ENCODE results near the gene NCBP2. TPM values are rescaled to one million over a fixed set of nuclear protein-coding genes. Genes with fewer than 3 reads are reported as not detected.

The NCBP2 gene
- total and polyA plus RNA-seq, 2 donors from 2014 or later: 46.1 to 59.9 TPM

- Histone ChIP-seq H3K4me1 (ENCODE audit: control insufficient read depth in 2 of 3, insufficient read depth in 2 of 3, low read depth in 1 of 3, low read length in 3 of 3) (no peaks in the 10 kb centered on the region), H3K9ac (ENCODE audit: low read length in 3 of 3) (no peak overlapping the region), H3K9me3 (ENCODE audit: control insufficient read depth in 2 of 3, insufficient read depth in 1 of 3, low read length in 3 of 3) (no peaks in the 10 kb centered on the region), H3K4me3 (ENCODE audit: low read length in 3 of 3) (no peak overlapping the region), H3K27ac (ENCODE audit: low read depth in 2 of 2, low read length in 2 of 2) (no peak overlapping the region), H3K27me3 (ENCODE audit: control insufficient read depth, insufficient read depth, low read length) (no peaks in the 10 kb centered on the region), H3K36me3 (ENCODE audit: control insufficient read depth in 2 of 3, insufficient read depth in 3 of 3, low read length in 3 of 3) (peaks cover 0 to 6% (median 0%) of the 10 kb centered on the region in 3 donors)
- DNase-seq: no peak
- no peak for FAIRE-seq
- intact Hi-C loops (cut with DNase I): no loop called here
- TF ChIP-seq, protein P1, sequence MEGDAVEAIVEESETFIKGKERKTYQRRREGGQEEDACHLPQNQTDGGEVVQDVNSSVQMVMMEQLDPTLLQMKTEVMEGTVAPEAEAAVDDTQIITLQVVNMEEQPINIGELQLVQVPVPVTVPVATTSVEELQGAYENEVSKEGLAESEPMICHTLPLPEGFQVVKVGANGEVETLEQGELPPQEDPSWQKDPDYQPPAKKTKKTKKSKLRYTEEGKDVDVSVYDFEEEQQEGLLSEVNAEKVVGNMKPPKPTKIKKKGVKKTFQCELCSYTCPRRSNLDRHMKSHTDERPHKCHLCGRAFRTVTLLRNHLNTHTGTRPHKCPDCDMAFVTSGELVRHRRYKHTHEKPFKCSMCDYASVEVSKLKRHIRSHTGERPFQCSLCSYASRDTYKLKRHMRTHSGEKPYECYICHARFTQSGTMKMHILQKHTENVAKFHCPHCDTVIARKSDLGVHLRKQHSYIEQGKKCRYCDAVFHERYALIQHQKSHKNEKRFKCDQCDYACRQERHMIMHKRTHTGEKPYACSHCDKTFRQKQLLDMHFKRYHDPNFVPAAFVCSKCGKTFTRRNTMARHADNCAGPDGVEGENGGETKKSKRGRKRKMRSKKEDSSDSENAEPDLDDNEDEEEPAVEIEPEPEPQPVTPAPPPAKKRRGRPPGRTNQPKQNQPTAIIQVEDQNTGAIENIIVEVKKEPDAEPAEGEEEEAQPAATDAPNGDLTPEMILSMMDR (IDR thresholded peaks at IDR 0.05; ENCODE audit: borderline replicate concordance, extremely low read depth, insufficient read depth): no peak
Observed at GRCh38 chr3:196915375-196915774, 27.0 kb downstream of the NCBP2 start.

GRCh38 chr3:196914866-196915265, 27.5 kb downstream of the NCBP2 start:
- no peaks in the 10 kb centered on the region for H3K4me1 ChIP-seq (ENCODE audit: control insufficient read depth in 2 of 3, insufficient read depth in 2 of 3, low read depth in 1 of 3, low read length in 3 of 3)
- TF ChIP-seq, protein P1 (IDR thresholded peaks at IDR 0.05; ENCODE audit: borderline replicate concordance, extremely low read depth, insufficient read depth): no peak
- H3K4me3 ChIP-seq (ENCODE audit: low read length in 3 of 3): no peak overlapping the region
- no peaks in the 10 kb centered on the region for H3K27me3 ChIP-seq (ENCODE audit: control insufficient read depth, insufficient read depth, low read length)
- H3K36me3 ChIP-seq (ENCODE audit: control insufficient read depth in 2 of 3, insufficient read depth in 3 of 3, low read length in 3 of 3): peaks cover 0 to 6% (median 0%) of the 10 kb centered on the region in 3 donors
- no peak for DNase-seq
- no peaks in the 10 kb centered on the region for H3K9me3 ChIP-seq (ENCODE audit: control insufficient read depth in 2 of 3, insufficient read depth in 1 of 3, low read length in 3 of 3)
- H3K27ac ChIP-seq (ENCODE audit: low read depth in 2 of 2, low read length in 2 of 2): no peak overlapping the region
- no peak for FAIRE-seq
- no peak overlapping the region for H3K9ac ChIP-seq (ENCODE audit: low read length in 3 of 3)
- intact Hi-C loops (cut with DNase I): no loop called here

DNA sequence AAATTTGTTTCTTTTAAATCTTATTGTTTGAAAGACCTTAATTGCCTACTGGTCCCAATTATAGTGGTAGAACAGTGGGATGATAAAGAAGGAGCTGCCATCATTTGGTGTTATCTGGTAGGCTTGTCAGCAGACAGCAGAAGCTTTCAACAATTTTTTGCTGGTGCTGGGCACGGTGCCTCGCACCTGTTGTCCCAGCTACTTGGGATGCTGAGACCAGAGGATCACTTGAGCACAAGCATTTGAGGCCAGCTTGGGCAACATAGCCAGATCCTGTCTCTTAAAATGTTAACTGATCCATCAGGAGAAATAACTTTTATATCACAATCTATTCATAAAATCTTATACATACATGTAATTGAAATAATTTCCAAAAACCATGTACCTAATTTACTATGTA, 38.6 kb downstream of the NCBP2 start:
- no peak overlapping the region for H3K27ac ChIP-seq (ENCODE audit: low read depth in 2 of 2, low read length in 2 of 2)
- no peaks in the 10 kb centered on the region for H3K4me1 ChIP-seq (ENCODE audit: control insufficient read depth in 2 of 3, insufficient read depth in 2 of 3, low read depth in 1 of 3, low read length in 3 of 3)
- FAIRE-seq: no peak
- no peaks in the 10 kb centered on the region for H3K27me3 ChIP-seq (ENCODE audit: control insufficient read depth, insufficient read depth, low read length)
- no peak overlapping the region for H3K9ac ChIP-seq (ENCODE audit: low read length in 3 of 3)
- H3K9me3 ChIP-seq (ENCODE audit: control insufficient read depth in 2 of 3, insufficient read depth in 1 of 3, low read length in 3 of 3): no peaks in the 10 kb centered on the region
- TF ChIP-seq, protein P1 (IDR thresholded peaks at IDR 0.05; ENCODE audit: borderline replicate concordance, extremely low read depth, insufficient read depth): no peak
- DNase-seq: no peak
- no peak overlapping the region for H3K4me3 ChIP-seq (ENCODE audit: low read length in 3 of 3)
- intact Hi-C loops (cut with DNase I): no loop called here
- peaks cover 3 to 39% (median 14%) of the 10 kb centered on the region in 3 donors for H3K36me3 ChIP-seq (ENCODE audit: control insufficient read depth in 2 of 3, insufficient read depth in 3 of 3, low read length in 3 of 3)

DNA sequence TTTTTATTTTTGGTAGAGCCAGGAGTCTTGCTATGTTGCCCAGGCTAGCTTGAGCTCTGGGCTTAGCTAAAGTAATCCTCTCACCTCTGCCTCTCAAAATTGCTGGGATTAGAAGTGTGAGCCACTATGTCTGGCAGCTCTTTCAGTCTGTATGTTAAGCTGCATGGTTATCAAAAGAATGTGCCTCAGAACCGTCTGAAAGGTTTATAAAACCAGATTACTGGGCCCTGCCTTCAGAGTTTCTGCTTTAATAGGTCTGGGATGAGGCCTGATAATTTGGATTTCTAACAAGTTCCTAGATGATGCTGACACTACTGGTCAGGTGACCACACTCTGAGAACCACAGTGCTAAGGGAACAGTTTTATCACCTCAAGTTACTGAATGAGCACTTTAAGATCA, 40.0 kb downstream of the NCBP2 start:
- Histone ChIP-seq H3K4me1 (ENCODE audit: control insufficient read depth in 2 of 3, insufficient read depth in 2 of 3, low read depth in 1 of 3, low read length in 3 of 3) (no peaks in the 10 kb centered on the region), H3K27ac (ENCODE audit: low read depth in 2 of 2, low read length in 2 of 2) (no peak overlapping the region), H3K36me3 (ENCODE audit: control insufficient read depth in 2 of 3, insufficient read depth in 3 of 3, low read length in 3 of 3) (peaks cover 3 to 39% (median 14%) of the 10 kb centered on the region in 3 donors), H3K9ac (ENCODE audit: low read length in 3 of 3) (no peak overlapping the region), H3K27me3 (ENCODE audit: control insufficient read depth, insufficient read depth, low read length) (no peaks in the 10 kb centered on the region), H3K9me3 (ENCODE audit: control insufficient read depth in 2 of 3, insufficient read depth in 1 of 3, low read length in 3 of 3) (no peaks in the 10 kb centered on the region), H3K4me3 (ENCODE audit: low read length in 3 of 3) (no peak overlapping the region)
- FAIRE-seq (no peak), DNase-seq (no peak)
- intact Hi-C loops (cut with DNase I): no loop called here
- TF ChIP-seq, protein P1 (IDR thresholded peaks at IDR 0.05; ENCODE audit: borderline replicate concordance, extremely low read depth, insufficient read depth): no peak
